GM19025 (cell line): ENCODE results near the gene AVPR2.

Source experiments
- ATAC-seq: cut with Tn5 transposase; IDR thresholded peaks from one replicate; pipeline ENCODE4 v1.9.1; 2021; ENCODE audit warnings: mild to moderate bottlenecking, low read depth, moderate library complexity; ENCODE audit not compliant: unreplicated experiment

The AVPR2 gene

DNA sequence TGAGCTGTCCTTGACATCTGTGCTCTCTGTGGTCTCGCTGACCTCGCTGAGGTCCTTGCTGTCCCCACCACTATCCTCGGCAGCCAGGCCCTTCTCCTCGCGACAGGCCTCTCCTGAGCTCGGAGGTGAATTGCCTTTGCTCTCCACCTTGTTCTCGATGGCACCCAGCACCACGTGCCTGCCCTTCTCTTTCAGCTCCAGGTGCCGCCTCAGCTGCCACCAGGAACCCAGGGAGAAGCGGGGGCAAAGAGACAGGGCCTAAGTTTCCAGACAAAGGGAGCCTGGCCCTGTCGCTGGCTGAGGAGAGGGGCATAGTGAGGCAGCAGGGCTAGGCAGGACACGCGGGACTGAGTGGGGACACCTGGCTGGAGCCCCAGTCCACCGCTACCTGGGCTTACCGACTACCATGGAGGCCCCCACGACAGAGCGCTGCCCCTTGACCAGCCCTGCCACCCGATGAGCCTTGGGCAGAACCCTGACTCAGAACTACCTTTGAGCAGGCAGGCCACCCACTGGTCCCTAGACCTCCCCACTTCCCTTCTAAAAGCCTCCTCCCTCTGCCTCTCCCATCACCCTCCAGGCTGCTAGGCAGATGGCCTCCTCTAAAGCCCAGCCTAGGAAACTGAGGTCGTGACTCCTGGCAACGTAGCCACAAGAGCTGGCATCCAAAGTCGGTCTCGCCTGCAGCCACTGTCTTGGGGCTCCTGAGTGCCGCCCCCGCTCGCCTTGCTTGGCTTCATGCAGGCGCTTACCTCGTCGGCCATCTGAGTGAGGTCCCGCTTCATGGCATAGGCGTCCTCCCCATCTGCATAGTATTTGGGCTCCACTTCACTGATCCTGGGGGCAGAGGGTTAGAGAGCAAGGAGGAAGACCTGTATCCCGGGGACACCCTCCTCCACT, 25.8 kb downstream of the AVPR2 start:
- no peak for ATAC-seq

DNA sequence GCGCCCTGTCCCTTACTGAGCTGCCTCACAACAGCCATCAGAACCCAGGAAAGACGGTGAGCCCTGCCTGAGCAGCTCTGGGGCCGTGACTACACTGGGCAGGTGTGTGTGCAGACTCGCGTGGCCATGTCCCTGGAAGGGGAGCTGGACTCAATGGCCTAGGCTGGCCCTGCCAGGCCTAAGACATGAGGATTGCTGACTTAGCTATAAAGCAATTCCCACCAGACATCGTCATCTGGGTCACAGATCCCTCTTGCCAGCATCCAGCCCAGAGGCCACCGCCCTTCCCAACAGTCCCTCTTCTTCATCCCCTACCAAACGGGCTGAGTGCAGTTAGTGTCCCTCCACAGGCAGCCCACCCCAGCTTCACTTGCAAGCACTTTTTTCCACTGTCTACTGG, 26.7 kb downstream of the AVPR2 start:
- no peak for ATAC-seq

DNA sequence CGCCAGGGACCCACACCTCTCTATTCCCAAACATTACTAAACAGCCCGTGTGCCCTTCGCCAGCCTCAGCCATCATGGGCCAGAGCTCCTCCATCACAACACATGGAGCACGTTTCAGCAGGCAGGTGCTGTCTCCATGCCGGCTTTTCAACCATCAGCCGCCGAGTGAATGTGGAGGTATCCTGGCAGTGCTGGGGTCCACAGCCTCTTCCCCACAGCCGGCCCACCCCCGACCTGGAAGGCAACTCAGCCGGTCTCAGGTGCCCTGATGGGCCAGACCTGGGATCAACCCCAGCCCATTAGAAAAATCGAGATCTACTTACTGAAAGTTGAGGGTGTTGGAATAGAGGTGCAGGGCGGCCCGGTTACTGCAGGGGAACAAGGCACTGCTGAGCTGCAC, 27.3 kb downstream of the AVPR2 start:
- no peak for ATAC-seq

DNA sequence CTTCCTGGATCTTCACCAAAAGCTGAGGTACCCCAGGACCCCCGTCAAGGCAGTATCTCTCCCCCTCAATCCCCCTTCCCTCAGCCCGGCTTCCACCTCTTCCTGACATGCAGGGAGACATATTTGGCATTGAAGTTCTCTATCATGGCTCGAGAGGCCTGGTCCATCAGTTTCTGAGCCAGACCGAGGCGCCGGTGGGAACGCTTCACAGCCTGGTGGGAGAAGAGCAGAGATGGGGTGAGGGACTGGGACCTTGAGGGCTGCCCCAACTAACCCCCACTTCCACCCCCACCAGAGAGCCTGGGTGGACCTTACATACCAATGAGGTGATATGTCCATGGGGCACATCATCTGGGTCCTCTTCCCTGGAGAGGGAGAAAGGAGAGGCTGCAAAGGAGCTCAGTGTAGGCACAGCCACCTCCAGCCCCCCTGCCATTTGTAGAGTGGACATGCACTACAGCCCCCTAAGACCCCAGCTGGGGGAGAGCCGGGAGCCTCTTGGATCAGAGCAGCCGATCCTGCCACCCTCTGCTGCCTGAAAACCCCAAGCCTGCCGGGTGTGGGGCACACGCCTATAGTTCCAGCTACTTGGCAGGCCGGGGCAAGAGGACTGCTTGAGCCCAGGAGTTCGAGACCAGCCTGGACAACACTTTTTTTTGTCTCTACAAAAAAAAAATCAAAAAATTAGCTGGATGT, 27.9 kb downstream of the AVPR2 start:
- no peak for ATAC-seq

DNA sequence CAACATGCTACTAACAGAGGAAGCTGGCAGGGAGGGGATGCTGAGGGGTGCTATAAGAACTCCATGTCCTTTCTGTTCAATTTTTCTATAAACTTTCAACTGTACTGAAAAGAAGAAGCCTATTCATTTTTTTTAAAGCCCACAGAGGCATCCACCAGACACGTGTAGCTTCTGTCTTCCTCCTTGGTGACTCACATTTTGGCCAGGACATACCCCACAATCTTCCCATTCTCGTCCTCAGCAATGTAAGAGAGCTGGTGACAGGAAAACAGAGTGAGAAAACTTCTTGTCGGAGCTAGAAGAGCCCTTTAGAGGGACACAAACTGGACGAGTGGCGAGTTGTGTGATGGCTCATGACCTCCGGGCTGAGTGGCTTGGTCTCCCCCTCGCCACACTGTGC, 29.3 kb downstream of the AVPR2 start:
- no peak for ATAC-seq

DNA sequence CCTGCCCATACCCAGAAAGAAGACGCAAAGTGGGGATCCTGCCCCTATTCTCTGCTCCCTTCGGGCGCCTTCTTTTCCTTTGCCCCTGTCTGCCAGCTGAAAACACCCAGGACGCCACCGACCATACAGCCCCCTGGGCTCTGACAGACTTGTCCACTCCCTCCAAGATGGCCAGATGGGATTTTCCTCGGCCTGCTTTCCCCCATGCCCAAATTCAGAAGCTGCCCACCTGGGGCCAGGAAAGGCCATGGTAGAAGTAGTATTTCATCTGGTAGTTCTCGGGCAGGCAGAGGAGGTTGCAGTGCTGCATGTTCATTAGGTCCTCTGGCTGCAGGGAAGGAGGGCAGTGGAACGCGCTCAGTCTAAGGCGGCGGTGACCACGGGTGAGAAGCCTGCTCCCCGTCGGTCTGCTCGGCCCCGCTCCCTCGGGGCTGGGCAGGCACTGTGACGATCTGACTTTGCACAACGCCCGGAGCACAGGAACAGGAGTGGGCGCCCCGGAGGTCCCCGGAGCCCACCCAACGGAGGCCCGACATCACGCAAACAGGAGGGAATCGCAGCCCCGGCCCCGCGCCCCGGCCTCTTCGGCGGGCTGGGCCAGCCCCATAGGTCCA, 29.8 kb downstream of the AVPR2 start:
- peak; percentile 3 for ATAC-seq

DNA sequence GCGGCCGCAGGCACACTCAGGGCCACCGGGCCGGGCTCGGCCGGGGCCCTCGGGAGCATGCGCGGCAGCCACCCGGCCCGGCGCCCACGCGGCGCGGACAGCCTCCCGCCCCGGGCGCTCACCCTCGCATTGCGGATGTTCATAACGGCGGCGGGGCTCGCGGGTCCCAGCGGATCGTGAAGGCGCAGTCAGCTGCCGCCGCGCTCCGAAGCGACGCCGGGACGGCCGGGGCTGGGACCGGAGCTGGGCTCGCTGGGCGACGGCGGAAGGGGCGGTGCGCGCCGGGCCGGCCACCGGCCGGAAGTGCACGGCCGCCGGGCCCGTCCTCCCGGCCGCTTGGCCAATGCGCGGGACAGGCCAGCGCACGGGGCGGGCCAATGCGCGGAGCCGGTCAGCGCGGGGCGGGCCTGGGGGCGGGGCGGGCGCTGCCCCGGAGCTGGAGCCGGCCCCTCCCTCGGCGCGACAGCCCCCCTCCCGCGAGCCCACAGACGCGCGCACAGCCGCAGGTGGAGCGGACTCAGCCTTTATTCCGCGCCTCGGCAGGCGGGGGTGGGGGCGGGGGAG, 30.4 kb downstream of the AVPR2 start, which contains the start of gene NAA10:
Gene NAA10, minus strand, starts transcription at position 276 of the 564 bp plus-strand sequence. Its CDS starts 133 bp downstream, at position 143.
- peak; percentile 94 for ATAC-seq

DNA sequence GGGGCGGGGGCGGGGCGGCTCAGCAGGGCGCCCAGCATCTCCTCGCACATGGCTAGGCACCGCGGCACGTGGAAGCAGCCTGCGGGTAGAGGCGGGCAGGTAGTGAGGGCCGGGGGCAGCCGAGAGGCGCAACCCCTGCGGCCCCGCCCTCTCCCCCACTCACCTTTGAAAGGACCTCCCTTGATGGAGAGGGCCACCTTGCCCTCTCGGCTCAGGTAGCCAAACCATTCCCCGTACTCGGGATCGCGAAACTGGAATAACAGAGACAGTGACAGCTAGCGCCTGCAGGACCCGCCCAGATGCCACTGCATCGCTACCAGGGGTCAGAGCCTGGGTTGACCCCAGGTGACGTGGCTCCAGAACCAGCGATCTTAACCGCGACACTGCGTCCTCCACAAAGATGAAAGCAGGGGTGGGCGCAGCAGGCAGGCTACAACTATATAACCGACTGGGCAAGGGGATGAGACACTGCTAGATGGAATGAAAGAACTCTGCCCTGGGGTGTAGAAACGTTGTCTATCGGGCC, 30.9 kb downstream of the AVPR2 start:
- ATAC-seq = no peak

DNA sequence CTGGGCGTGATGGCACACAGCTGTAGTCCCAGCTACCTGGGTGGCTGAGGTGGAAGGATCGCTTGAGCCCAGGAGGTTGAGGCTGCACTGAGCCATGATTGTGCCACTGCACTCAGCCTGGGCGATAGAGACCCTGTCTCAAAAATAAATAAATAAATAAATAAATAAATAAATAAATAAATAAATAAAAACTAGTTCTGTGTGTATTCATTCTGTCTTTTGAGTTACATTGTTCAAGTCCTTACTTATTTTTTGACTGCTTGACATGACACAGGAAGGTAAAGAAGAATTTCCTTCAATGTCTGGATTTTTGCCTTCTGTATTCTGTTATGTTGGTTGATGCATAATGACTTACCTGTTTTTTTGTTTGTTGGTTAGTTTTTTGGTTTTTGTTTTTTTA, 32.6 kb downstream of the AVPR2 start:
- ATAC-seq = no peak

DNA sequence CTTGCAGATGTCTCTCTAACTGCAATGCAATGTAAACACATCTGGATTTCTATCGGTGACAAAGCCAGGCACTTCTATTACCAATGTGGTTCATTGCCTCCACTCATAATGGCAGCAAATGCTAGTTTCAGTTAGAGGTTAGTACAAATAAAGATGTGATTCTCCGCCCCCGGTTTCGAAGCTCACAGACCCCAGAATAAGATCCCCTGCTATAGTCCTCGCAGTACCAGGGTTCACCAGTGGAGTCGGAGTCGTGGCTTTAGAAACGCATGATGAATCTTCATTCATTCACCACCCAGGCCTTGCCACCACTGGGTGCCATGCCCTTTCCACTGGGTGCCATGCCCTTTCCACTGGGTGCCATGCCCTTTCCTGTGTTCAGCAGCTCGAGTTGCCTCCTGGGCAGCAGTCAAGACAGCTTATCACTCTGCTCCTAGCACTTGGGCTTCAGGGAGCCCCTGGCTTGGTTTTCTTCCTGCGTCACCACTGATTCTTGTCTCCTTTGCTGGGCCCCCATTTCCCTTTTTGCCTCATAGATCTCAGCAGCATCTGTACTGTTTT, 33.8 kb downstream of the AVPR2 start:
- no peak for ATAC-seq

DNA sequence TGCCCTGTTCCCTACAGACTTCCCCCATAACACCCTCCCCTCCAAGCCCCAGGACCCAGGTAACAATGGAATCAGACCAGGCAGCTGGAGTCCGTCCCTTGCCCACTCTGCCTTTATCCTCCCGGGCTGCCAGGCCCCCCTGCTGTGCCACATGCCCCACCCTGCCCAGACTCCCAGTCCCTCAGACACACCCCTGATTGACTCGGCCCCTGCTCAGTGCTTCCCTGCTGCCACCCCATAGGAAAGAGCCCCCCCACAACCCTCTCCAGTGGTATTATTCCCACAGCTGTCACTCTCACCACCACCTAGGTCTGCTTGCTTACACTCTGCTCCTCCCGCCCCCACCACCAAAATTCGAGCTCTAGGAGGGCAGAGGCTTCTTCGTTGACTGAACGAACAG, 35.1 kb downstream of the AVPR2 start:
- no peak for ATAC-seq

DNA sequence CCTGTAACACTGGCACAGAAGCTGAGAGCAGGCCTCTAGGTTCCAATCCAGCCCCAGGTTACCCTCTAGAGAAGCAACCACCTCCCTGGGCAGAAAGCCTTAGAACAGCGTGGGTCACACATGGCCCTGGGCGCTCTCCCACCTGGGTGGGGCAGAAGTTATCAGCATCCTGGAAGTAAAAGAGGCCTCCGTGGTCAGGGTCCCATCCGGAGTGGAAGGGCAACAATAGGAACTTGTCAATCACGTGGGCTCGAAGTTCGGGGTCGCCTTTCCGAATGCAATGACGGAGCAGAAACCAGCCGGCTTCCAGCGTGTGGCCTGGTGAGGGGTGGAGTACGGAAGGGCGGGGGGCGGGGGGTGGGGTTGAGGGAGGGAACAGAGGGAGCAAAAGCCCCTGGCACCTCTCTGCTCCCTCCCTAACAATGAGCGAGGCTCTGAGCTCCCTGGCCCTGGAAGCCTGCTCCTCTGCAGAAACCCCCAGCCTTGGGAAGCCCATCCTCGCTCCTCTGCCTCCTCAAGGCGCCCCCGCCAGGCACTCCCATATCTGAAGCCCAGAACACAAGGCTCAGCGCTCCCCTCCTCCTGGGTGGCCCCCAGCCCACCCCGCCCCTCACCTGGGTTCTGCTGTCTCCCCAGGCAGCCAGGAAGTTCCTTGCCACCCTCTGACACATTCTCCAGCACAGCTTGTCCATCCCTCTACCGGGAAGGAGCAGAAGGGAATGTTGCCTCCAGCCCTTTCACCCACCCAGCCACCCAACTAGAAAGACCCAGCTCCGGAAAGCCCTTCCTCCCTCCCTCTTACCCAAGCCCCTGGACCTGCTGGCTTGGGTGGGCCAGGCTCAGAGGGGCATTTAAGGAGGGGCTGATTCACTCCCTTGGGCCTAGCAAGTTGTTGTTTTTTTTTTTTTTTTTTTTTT, 37.1 kb downstream of the AVPR2 start:
- no peak for ATAC-seq

DNA sequence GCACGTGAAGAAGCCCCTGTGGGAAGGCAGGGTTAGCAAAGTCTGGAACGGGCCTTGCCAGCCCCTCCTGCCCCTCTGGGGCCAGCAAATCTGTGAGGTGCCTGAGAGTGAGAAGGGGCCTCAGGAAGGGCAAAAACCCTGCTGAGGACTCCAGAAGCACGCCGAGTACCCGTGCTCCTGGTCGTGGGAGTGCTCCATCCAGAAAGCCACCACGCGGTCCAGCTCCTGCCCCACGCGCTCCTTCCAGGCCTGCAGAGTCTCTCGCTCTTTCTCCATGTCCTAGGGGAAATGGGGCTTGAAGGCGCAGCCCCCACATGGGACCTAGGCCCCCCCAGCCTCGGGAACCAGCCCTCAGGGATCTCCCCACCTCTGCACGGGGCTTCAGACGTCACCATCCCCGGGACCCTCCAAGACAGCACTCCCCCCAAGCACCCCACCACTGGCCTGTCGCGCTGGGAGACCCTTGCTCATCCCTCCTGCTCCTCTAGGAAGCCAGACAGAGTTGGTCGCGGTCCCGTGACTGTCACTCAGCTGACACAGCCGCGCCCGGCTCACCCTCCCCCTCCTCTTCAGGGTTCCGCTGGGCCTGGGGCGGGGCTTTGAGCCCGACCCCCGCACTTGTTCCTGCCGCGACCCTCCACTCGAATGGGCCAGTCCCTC, 39.8 kb downstream of the AVPR2 start, which contains the start of gene RENBP:
Gene RENBP, minus strand, starts transcription at position 504 of the 660 bp plus-strand sequence. Its CDS starts 33 bp downstream, at position 471.
- ATAC-seq = no peak

DNA sequence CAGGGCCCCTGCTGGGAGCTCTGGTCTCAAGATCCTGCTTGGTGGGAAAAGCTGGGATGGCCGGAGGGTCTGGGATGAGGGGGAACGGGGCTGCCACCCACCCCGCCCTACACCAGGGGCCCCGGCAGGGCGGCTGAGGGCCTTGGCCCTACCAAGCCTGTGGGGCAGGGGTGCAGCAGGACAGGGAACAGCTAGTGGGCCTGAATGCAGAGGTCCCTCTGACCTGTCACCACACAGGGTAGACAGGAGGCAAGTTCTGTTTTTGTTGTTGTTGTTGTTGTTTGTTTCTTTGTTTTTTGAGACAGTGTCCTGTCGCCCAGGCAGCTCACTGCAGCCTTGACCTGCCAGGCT, 40.3 kb downstream of the AVPR2 start:
- ATAC-seq = no peak

DNA sequence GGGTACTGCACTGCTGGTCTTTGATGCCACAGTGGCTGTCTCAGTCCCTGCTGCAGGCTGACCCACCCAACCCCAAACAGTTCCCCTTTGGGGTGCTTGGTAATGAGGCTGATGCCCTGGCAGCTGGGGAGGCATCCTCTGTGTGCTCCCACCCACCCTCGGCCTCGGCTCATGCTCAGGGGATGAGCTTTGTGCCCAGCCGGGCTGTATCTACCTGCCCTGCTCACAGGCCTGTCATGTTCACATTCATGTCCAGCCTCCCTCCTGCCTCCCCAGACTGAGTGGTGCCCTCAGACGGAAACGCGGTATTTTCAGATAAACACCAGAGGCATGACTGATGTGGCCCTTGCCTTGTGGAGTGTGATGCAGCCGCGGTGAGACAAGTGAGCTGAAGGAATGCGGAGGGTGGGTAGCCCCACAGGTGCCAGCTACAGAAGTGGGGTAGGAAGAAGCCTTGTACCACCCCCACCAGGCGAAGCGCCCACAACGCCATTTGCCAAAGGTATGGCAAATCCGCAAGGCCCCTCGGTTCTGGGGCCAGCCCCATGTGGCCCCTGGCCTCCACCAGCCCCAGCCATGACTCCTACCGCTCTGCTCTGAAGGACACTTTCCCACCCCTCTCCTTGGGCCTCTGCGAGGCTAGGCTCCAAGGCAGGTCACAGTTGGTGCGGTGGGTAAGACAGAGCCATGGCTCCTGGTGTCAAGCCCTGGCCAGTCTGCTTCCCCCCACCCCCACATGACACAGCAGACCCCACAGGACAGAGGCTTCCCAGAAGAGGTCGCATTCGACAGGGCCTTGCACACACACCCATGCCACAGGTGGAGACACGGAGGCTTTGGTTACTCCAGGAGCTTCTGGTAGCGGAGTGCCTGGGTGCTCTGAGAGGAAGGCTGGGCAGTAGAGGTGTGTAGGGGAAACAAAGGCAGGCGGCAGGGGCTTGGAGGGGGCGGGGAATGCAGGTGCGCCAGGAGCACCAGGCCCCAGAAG, 41.8 kb downstream of the AVPR2 start:
- no peak for ATAC-seq

DNA sequence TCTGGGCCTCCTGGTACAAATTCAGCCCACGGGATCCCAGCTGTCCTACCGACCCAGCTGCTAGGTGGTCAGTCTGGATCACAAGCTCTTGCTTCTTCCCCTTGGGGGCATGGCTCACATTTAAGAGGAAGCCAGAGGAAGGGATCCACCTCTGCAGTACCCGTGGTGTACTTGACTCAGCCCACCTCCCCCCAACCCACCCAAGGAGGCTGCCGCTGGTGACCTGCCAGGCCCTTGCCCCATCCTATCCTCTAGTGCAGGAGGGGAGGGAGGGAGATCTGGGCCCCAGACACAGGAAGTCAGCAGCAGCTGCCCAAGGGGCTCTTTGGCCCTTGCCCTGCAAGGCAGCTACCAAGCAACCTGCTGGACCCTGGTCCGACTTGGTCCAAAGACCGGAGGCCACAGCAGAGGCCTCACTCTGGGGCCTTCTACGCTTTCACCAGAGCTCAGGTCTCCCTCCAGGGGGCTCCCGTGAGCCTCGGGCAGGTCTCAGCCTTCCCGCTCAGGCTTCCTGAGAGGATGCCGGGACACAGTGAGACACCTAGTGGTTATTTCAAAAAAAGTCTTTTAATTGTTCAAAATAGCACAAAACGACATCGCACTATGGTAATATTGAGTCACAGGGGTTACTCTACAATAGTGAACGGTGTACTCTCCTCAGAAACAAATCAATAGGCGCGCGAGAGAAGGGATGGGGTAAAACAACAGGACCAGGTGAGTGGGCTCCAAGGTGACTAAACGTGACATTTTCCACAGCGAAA, 42.7 kb downstream of the AVPR2 start:
- no peak for ATAC-seq

DNA sequence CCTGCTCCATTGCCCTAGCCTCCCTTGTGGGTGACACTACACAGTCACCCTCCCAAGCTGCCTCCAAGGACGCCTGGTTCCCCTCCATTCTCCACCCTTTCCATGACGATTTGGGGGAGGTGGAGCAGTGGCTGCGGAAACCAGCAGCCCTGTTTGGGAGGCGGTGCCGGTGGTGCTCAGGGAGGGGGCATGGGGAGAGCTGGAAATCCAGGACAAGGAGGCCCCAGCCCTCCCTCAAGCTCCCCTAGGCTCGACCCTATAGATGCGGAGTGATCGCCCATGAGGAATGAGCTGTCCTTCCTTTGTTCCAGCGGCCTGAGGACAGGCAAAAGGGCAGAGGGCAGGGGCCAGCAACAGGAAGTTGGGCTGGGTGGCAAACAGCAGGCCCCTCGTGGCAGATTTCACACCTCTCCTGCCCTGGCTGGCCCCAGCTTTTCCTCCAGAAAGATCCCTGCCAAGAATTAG, 43.6 kb downstream of the AVPR2 start:
- ATAC-seq = no peak
